Measurements from ENCODE around the gene PAK5.

Gene PAK5

DNA sequence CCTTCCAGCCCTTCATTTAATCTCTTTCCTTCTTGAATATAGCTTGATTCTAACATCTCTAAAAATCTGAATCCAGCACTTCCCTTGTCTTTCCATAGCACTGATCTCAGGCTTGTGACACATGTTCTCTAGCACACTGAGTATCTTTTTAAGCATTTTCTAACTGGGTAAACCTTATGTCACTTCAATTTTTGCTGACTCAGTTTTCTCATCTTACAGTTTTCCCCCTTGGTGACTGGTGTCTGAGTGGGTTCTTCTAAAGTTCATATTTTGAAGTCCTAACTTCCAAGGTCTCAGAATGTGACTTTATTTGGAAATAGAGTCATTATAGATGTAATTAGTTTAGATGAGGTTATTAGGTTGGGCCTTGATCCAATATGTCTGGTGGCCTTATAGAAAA is 153.9 kb downstream of the PAK5 start:
- TF ChIP-seq CTCF (IDR thresholded peaks at IDR 0.05), result no peak

GRCh38 chr20:9677100-9677623 is 161.7 kb downstream of the PAK5 start:
- TF ChIP-seq CTCF (IDR thresholded peaks at IDR 0.05), result no peak

DNA sequence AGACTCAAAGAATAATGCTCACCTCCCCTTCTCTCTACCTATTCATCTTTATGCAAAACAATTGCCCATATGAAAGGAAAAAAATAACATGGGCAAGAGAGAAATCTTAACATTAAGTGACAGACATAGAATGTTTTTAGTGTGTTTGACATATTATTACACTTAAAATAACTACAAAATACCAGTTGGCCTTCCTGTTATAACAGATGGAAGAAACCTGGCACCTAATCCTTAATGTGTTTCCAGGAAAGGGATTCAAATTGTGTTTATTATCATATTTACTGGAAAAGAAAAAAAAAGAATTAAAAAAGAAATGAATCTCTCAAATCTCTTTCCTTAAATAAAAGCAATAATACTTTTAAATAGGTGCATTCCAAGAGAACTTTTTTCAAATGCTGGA is 165.9 kb downstream of the PAK5 start:
- no peak for TF ChIP-seq CTCF (IDR thresholded peaks at IDR 0.05)

- TF ChIP-seq CTCF (IDR thresholded peaks at IDR 0.05), result no peak
These were observed 166.8 kb downstream of the PAK5 start for GRCh38 chr20:9672027-9672426.

DNA sequence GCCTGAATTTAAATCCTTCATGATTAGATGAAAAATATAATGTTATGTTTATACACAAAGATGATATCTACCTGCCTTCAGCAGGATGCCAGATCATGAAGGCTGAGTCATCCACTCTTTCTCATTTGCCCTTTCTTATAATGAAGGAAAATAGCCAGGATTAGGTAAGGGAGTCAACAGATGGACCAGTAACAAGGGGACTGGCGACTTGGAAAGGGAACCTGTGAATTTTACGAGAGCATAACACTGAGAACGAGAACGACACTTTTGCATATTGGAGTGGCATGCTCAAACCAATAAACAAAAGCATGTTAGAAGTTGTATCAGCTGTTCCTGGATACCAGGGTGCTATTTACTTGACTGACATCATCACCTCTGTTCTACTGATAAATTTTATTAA is 170.5 kb downstream of the PAK5 start:
- no peak for TF ChIP-seq CTCF (IDR thresholded peaks at IDR 0.05)

GRCh38 chr20:9663423-9663822 is 175.5 kb downstream of the PAK5 start:
- TF ChIP-seq CTCF (IDR thresholded peaks at IDR 0.05), result no peak

- TF ChIP-seq CTCF (IDR thresholded peaks at IDR 0.05), result no peak
These were observed 178.5 kb downstream of the PAK5 start for GRCh38 chr20:9660236-9660868.

DNA sequence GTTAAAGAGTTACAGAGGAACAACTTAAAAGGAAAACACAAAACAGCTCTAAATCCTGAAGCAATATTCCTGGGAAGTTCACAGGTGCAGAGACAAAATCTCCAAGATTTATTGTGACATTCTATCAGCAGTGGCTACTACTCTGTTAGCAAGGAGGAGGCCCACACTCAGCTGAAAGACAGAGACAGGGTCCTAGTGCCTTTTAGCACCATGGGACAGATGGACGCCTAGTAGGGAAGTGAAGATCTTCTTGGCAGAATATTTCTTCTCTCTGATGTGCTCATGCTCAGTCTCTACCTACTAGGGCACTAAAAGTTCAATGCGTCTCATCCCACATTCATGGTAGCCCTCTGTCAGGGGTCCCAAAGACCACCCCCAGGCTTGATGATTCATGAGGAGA is 191.1 kb downstream of the PAK5 start:
- TF ChIP-seq CTCF (IDR thresholded peaks at IDR 0.05), result no peak

Measured in LNCAP (cell line).